ENCODE results near the gene NCAM1.
A peak's percentile ranks its signal among the peaks of the same experiment; 100 is the strongest.
"Not testable (repeated sequence)": the region's sequence is repeated elsewhere in the genome, so short reads cannot be mapped to it uniquely, and the experiment has no call there.

The NCAM1 gene

GRCh38 chr11:113023228-113023627, 62.0 kb downstream of the NCAM1 start:
- DNase-seq = peak; percentile 6

- no peak for DNase-seq
Measured at GRCh38 chr11:113023986-113024385, 62.8 kb downstream of the NCAM1 start.

GRCh38 chr11:113026778-113027177, 65.6 kb downstream of the NCAM1 start:
- DNase-seq = no peak

GRCh38 chr11:113034576-113034975, 73.4 kb downstream of the NCAM1 start:
- no peak for DNase-seq

DNA sequence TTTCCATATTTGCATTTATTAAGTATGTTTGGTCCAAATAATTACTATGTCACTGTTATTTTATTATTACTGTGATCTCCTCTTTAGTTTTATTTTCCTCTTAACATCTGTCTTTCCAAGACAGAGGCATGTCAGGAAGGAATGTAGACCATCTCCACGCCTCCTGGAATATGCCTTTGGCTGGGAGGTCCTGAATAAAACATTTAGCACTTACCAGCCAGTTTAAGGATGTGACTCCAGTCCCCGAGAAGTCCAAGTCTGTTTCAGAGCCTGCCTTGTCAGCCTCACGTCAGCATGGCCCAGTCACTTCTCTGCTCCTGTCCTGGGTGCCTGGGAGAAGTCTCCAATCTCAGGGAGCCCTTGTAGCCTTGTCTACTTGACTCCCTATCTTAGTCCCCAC, 74.5 kb downstream of the NCAM1 start:
- no peak for DNase-seq

- no peak for DNase-seq
Measured at GRCh38 chr11:113043698-113044097, 82.5 kb downstream of the NCAM1 start.

GRCh38 chr11:113045146-113045545, 83.9 kb downstream of the NCAM1 start:
- DNase-seq = no peak

DNA sequence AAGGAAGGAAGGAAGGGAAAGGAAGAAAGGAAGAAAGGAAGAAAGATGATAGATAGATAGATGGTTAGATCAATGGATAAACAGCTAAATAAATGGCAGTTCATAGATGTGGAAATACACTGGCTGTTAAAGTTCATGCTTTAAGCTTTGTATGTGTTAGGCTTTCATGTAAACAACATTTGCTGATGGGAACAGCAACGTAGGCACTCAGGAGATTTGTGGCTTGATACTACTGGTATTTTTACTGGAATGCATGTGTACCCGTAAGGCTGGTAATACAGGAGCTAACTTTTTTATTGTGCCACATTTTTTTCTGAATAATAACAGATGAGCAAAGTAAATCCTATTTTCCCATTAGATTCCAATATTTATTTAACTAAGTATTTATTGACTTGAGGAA, 85.6 kb downstream of the NCAM1 start:
- DNase-seq = no peak

GRCh38 chr11:113048820-113049768, 87.9 kb downstream of the NCAM1 start:
- DNase-seq = no peak

GRCh38 chr11:113053042-113053441, 91.8 kb downstream of the NCAM1 start:
- DNase-seq = not testable (repeated sequence)

DNA sequence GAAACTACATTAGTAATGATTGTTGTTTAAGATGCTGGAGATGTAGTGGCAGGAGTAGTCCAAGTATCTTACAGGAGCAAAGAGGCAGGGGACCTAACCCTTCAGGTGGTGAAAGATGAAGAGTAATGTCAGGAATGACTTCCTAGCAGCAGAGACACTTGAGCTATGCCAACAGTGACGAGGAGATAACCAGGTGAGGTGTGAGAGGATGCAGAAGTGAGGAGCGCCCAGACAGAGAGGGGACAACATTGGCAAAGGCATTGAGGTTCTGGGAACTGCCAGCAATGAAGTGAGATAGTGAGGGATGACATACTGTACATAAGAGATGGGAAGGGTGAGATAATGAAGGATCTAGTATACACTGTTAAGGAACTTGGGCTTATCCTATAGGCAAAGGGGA, 95.8 kb downstream of the NCAM1 start:
- no peak for DNase-seq

DNA sequence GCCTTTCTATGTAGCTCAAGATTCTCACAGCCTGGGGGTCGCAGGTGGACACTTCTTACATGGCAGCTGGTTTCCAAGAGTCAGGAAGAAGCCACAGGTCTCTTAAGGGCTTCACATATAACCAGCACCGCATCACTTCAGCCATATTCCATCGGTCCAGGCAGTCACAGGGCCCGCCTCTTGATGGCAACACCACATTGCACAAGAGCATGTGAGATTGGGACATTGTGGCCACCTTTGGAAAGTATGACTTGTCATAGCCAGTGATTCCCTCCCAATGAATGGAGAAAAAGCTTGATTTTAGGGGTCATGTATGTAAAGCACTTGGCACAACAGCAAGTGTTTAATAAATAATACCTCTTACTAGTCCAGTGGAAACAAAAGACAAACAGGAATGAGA, 98.3 kb downstream of the NCAM1 start:
- DNase-seq = peak; percentile 8

GRCh38 chr11:113065330-113065729, 104.1 kb downstream of the NCAM1 start:
- no peak for DNase-seq

GRCh38 chr11:113072237-113072858, 111.1 kb downstream of the NCAM1 start:
- no peak for DNase-seq

- DNase-seq = no peak
Measured at GRCh38 chr11:113073290-113073953, 112.2 kb downstream of the NCAM1 start.

GRCh38 chr11:113075586-113076095, 114.4 kb downstream of the NCAM1 start:
- DNase-seq = no peak

GRCh38 chr11:113077379-113077778, 116.2 kb downstream of the NCAM1 start:
- DNase-seq = no peak

DNA sequence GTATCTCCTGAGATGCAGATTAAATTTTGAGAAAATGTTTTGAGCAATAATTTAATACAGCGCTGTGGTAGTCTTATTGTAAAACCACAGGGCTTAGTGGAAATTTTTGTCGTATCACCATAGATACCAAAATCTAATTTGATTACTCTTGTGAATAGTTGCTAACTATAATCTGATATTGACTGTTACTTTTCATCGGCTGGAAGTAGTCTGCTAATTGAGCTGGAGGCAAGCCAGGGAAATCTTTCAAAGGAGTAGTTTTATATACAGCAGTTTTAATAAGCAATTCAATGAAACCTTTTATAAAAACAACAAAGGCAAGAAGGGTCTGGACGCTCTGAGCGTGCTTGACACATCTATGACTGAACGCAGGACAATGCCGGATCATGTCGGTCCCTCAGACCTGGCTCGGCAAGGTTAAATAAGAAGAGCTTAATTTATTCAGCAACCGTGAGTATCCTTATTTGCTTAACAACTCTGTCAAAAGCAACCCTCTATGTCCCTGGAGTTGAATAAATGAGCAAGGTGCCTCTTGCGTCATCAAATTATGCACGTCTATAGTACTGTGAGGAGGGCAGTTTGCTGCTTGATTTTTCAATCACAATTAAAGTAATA, 121.2 kb downstream of the NCAM1 start:
- DNase-seq = no peak

DNA sequence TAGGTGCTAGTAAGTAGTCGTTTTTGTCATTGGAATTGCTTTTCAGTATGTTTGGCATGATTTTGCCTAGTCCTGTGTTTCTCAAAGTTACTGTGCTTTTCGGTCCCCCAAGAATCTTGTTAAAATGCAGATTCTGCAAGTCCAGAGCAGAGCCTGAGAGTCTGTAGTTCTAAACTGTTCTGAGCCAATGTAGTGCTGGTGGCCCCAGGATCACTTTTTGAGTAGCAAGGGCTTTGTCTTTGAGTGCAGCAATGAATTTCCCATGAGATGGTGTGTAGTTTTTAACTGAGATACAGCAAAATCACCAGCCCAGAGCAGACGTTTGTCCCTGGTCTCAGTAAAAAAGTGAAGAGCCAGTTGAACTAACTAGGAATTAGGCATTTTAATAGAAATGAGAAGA, 122.4 kb downstream of the NCAM1 start:
- DNase-seq = no peak

DNA sequence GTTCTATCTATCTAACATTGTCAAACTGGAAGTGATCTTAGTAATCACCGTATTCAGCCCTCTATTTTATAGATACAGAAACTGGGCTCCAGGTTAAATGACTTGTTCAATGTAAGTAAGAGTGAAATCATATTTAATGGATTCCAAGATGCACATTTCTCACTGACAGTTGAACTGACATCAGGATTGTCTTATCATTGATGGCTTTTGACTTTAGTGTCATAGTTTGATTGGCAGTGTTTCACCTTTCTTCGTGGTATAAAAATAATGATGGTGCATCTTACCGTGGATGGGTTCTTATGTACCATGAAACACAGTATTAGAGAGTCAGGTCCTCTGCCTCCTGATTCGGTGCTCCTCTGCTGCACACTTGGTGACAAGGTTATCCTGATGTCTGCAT, 123.1 kb downstream of the NCAM1 start:
- no peak for DNase-seq

- DNase-seq = no peak
Measured at GRCh38 chr11:113085446-113085845, 124.2 kb downstream of the NCAM1 start.

DNA sequence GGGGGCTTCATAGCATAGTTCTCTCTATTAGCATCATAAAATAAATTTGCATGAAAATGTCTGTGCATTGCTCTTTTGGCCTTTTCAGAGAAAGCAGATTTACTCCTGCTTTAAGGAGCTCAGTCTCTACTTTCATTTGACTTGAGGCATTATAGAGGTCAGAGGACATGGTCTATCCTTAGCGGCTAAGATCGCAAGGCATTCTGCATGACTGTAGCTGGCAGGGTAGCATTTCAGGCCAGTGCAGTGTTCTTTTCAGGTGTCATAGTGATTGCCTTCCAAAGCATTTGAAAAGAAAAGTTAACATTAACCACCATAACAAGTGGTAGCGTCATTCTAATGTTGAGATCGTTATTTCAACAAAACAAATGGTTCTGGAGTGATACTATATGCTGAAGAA, 126.5 kb downstream of the NCAM1 start:
- no peak for DNase-seq
